ENCODE data around the gene TOX4.
"Not testable (repeated sequence)": the region's sequence is repeated elsewhere in the genome, so short reads cannot be mapped to it uniquely, and the experiment has no call there.

TOX4 gene

GRCh38 chr14:21476925-21477681 is at the start of gene TOX4, which contains the start of gene RAB2B:
TOX4 (plus strand) TSS chr14:21477195; CDS start chr14:21477279, 84 bp downstream.
RAB2B (minus strand) TSS chr14:21476959; CDS start chr14:21476872, 87 bp downstream.
- peak; percentile 97 for DNase-seq

- no peak for DNase-seq
These were observed 48.1 kb upstream of the TOX4 start for GRCh38 chr14:21428930-21429329.

GRCh38 chr14:21431126-21431525 is 45.9 kb upstream of the TOX4 start:
- no peak for DNase-seq

- no peak for DNase-seq
These were observed 40.4 kb upstream of the TOX4 start for GRCh38 chr14:21436567-21437062.

GRCh38 chr14:21437063-21437901 is 39.7 kb upstream of the TOX4 start:
- DNase-seq, result peak; percentile 89

GRCh38 chr14:21440859-21441258 is 36.1 kb upstream of the TOX4 start:
- DNase-seq, result no peak

GRCh38 chr14:21442657-21443056 is 34.3 kb upstream of the TOX4 start:
- DNase-seq, result not testable (repeated sequence)

- no peak for DNase-seq
These were observed 27.1 kb upstream of the TOX4 start for GRCh38 chr14:21449899-21450216.

- no peak for DNase-seq
These were observed 22.0 kb upstream of the TOX4 start for GRCh38 chr14:21454843-21455544.

GRCh38 chr14:21455592-21455911 is 21.4 kb upstream of the TOX4 start:
- no peak for DNase-seq

- DNase-seq, result peak; percentile 99
These were observed 20.9 kb upstream of the TOX4 start, which contains the start of gene CHD8 for GRCh38 chr14:21455912-21456667. CHD8 (minus strand) TSS chr14:21456123; CDS start chr14:21431643, 24,480 bp downstream.

- no peak for DNase-seq
These were observed 9.4 kb upstream of the TOX4 start for GRCh38 chr14:21467616-21468015.

GRCh38 chr14:21475767-21476522 is 1.1 kb upstream of the TOX4 start:
- no peak for DNase-seq

GRCh38 chr14:21476523-21476924 is 471 bp upstream of the TOX4 start:
- no peak for DNase-seq

GRCh38 chr14:21486640-21487087 is 9.7 kb downstream of the TOX4 start:
- DNase-seq, result no peak

GRCh38 chr14:21494902-21495762 is 18.1 kb downstream of the TOX4 start:
- no peak for DNase-seq

GRCh38 chr14:21496453-21496852 is 19.5 kb downstream of the TOX4 start:
- no peak for DNase-seq

- peak; percentile 30 for DNase-seq
These were observed 21.8 kb downstream of the TOX4 start for GRCh38 chr14:21498540-21499526.

- DNase-seq, result no peak
These were observed 24.6 kb downstream of the TOX4 start for GRCh38 chr14:21501568-21501967.

Data from NCI-H1417 treated with DMSO at 0.1 percent for 48 hours (cell line).